GM21529 (cell line): ENCODE measurements around the gene RNF11.
A peak's percentile ranks its signal among the peaks of the same experiment; 100 is the strongest.

Experiments
- ATAC-seq: cut with Tn5 transposase; IDR thresholded peaks from one replicate; pipeline ENCODE4 v1.9.1; 2021; ENCODE audit not compliant: unreplicated experiment

The RNF11 gene

DNA sequence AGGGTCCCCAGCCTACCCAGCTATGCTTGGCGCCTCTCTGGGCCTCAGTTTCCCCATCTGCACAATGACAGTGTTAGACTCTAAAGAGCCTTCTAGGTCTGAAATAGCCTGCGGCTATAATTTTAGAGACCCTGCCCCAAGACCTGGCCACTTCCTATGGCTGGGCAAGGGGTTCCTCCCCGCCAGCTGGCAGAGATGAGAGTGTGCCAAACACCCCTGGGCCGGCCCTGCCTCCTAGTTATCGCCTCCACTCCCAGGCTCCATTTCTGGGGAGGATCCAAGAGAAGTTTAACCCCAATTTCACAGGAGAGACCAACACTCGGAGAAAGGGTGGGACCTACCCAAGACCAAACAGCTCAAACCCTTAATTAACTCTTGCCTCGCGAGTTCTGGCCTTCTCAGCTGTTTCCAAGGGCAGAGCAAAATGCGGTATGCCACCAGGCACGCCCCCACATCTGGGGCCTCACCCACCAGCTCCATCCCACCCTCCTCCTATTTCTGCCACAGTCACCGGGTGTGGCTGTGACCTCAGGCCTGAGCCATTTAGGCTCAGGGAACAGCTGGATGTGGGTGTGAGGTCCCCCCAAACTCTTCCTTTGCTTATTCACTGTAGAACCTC lies 58.6 kb downstream of the RNF11 start:
- ATAC-seq = no peak

DNA sequence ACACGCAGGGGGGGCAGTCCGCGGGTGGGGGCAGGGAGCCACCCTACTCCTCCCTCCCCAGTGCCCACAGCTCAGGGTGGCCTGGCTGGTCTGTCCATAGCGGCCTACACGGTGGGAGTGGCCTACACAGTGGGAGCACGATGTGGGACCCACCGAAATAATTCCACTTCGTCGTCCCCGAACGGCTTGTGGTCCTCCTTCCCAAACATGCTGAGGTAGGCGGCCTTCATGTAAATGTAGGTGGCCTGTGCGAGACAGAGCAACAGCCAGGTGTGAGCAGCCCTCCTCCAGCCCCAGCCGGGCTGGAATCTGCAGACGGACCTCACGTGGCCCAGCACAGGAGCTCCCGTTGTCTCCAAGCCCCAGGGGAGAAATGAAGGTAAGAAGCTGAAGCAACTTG lies 59.9 kb downstream of the RNF11 start:
- ATAC-seq = no peak

DNA sequence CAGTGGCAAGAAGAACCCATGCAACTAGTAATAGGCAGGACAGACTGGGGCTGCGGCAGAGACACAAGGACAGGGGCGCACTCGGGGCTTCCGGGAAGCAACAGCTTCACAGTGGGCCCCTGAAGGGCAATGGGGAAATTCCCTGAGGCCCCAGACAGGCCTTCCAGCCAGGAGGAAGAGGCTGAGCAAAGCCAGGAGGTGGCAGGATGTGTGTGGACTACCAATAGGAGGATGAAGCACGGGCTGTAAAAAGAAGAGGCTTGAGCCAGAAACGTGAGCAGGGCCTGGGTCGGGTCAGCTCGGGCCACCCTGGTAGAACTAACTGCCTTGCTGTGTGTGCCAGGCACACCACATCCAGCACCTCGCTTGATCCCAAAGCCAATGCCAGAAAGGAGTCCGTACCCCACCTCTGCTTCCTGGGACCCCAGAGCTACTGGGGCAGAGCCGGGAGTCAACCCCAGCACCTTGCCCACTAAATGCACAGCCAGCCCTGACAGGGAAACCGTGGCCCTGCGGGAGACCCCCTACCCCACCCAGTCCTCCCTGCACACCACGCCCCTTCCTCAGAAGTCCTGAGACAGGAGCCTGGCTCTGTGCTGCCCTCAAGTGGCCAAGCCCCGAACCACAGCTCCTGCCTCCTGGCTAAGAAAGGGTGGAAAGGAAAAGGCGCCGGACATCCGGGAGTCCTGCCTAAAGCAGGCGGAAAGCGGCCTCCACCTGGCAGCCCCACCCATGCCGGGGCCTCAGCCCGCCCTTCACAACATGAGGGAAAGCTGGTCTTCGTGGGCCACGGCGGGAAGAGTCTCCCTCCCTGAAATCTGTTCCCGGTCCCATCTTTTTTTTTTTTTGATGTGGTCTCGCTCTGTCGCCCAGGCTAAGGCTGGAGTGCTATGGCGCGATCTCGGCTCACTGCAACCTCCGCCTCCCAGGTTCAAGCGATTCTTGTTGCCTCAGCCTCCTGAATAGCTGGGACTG lies 60.6 kb downstream of the RNF11 start:
- ATAC-seq = peak; percentile 68

DNA sequence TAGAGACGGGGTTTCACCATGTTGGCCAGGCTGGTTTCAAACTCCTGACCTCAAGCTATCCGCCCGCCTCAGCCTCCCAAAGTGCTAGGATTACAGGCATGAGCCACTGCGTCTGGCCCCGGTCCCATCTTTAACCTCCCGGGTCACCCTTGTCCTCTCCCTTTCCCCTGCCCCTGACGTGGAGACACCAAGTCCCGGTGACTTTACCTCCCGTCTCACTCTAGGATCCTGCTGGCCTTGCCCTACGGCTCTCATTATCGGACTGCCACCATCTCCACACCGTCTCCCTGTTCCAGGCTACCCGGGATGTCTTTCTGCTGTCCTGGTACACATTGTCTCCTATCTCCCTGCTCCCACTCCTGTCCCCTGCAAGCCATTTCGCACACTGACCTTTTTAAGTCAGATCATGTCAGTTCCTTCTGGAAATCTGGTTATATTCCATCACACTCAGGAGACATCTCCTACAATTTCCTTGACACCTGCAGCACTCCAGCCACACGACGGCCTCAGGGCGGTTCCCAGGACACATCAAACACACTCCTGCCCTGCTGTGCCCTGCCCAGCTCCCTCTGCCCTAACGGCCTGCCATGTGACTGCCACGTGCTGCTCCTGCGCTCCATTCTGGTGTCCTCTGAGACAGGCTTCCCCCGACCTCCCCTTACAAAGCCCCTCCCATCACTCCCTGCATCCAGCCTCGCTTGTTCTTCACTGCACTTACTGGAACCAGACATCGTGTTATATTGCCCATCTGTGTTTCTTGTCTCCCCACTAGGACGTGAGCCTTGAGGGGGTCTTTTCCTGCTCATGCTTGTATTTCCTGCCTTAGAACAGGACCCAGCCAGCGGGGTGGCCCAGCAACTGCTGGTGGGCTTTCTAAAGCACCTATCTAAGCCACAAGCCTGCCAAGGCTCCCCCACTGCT lies 61.6 kb downstream of the RNF11 start:
- ATAC-seq = no peak

DNA sequence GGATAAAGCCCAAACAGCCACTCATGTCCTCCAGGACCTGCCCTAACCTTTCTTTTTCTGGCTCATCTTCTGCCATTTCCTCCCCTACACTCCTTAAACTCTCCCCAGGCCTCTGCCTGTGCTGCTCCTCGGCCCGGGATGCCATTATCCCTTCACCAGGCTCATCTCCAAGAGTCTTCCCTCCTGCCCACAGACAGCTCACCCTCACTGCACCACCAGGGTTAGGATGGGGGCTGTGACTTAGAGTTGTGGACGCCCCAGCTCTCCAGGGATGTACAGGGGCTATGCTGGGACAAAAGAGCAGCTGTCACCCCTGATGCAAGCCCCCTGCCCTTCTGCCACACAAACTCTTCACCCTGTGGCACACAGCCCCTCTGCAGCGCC lies 62.2 kb downstream of the RNF11 start:
- no peak for ATAC-seq

DNA sequence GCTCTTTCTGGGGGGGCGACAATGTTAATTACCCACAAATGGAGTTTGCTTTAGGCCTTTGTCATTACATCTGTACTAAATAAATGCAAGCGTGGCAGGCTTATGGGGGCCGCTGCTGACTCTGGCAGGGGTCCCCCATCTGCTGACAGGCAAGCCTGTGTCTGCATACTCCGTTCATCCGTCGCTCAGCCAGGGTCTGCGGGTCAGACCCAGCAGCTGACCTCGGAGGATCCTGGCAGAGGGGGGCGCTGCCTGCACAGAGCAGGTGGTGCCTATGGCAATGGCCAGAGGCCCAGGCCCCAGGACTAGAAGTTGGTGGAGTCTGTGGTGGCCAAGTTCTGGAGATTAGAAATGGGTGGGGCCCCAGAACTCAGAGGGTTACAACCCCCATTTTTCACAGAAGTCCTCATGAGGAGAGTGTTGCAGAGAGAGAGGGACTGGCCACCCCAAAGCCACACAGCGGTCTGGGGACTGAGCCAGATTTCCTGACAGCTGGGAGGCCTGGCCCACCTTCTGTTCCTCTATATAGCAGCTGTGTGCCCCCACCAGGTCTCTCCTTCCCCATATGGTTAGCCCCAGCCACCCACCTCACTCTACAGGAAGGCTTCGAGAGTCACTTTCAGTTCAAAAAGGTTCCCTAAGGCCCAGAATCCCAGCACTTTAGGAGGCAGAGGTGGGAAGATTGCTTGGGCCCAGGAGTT lies 63.3 kb downstream of the RNF11 start:
- no peak for ATAC-seq

DNA sequence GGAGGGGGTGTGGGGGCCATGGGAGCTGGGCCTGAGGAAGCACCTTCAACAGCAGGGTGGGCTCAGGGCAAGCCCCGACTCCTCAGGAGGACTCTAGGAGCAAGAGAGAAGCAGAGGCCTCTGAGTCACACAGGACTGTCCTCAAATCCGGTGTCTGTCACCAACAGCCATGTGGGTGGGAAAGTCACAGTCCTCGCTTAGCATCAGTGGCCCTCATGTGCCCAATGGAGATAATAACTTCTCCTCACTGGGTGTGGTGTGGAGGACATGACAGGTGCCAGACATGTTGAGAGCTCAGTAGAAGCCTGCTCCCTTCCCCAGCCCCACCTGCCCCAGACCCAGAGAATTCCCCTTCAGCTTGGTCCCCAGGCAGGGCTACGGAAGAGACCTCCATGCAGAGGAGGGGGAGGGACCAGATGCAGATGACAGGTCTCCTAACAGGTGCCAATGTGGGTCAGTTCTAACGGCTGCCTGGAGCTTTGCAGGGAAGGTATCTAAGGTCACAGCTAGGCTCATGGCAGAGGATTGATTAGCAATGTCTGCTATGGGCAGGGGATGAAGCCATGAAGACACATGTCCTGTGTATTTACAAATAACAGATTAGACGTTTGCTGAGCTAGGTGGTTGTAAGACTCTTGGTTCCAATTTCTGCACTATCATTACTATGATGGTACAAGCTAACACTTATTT lies 64.1 kb downstream of the RNF11 start:
- ATAC-seq = no peak

DNA sequence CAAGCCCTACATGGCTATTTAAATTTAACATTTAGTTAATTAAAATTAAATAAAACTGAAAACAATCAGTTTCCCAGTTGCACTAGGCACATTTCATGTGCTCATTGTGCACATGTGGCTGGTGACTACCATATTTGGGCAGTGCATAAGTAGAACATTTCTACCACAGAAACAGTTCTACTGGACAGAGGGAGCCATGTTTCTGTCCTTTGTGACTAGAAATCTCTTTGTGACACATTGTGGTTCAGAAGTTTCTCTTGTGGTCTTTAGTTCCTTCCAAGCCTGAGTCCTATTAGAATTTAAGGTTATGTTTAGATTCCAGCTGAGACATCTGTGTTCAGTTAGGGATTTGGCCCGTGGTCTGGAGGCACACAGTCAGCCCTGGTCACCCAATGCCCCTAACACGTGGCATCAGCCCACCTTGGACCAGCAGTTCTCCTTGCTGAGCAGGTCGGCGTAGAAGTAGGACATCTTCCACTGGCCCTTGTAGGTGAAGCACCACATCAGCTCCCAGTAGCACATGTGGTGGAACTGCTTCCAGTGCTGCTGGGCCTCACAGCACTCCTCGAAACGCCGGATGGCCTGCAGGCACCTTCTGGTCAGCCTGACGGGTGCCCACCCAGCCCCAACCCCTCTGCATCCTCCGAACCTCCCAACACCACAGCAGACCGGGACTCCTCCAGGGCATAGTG lies 65.2 kb downstream of the RNF11 start:
- ATAC-seq = no peak

DNA sequence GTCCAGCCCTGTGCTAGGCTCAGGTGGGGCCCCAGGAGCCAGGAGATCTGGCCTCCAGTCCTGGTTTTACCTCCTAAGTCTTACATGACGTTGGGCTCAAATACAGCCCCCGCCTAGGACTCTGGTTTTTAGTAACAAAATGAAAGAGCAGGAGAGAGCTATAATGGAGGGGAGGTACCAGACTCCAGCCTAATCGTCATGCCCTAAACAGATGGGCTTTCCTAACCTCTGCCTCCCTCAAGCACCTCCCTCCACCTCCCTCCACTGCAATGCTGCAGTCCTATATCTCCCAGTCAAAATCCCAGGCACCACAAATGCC lies 65.7 kb downstream of the RNF11 start:
- no peak for ATAC-seq

DNA sequence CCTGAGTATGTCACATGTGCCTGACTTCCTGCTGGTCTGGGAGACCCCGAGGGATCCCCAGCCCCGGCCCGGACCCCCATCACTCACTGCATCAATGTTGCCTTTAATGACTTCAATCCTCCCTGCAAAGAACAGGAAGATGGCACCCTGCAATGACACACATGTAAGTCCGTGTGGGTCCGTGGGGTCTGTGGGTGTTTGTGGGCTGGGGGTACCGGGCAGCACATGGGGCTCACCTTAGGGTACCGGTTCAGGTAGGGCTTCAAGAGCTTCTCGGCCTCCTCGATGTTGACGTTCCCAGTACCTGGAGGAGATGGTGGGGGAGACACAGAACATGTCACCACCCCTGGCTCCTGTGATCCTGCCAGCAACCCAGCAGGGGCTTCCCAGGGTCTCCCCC lies 66.2 kb downstream of the RNF11 start:
- no peak for ATAC-seq

DNA sequence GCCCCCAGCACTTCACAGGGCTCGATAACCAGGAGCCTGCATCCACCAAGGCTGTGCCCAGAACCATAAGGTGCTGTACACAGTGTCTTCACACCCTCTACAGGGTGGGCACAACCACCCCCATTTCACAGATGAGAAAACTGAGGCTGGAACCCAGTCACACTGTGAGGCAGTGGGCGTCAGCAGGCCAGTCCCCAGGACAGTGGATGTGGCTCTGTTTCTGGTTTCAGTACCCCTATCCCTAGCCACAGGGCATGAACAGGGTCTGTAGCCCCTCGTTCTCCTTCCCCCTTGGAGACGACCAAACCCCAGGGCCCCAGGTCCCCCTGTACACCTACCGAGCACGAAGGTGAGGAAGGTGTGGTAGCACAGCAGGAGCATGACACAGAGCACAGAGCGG lies 66.7 kb downstream of the RNF11 start:
- ATAC-seq = no peak

DNA sequence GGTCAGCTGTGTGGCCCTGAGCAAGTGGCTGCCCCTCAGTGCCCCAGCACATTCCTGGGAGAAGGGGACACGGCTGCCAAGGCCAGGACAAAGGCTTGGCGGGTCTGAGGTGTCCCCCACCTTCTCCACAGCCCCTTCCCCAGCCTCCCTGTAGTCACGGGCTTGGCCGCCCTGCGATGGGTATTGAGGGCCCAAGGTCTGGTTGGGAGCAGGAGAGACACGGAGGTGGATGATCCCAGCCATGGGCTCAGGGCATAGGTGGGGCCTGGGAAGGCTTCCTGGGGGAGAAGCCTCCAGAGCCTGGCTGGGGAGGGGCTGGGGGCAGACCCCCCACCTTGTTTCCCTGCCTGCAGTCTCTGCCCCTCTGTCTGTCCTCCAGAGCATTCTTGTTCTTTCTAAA lies 67.2 kb downstream of the RNF11 start:
- ATAC-seq = no peak

DNA sequence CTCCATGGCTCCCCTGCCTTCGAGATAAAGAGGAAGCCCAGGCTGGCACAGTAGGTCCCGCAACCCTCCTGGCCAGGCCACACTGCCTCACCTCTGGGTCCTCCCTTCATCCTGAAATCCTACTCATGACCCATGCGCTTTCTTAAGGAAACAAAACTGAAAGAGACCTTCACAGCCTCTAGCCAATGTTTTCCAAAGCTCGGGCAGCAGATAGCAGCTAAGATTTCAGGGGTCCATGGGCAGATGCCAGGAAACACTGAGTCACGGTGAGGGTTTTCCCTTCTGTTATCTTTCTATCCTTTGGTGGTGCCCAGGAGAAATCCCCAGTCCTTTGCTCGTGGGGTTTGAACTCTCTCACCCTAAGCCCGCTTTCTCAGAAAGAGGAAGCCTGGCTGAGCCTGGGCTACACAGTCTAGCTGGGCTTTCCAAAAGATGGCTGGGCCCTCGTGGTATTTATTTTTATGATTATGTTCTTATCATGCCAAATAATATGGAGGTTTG lies 67.7 kb downstream of the RNF11 start:
- ATAC-seq = no peak

DNA sequence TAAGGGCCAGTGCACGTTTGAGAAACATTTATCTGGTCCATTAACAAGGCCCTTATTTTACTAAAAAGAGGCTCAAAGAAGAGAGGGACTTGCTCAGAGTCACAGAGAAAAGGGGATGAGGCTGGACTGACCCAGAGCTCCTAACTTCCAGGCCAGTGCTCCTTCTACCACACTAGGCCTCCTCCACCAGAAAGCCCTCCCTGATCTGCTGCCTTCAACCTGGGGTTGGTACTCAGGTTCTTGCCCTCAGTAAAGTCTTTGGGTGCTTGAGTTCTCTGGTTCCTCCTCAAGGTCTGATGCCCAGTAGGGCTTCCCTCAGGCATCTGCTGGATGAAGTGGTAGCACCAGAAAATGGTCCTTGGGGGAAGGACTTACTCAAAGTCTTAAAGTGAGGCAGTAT lies 68.3 kb downstream of the RNF11 start:
- ATAC-seq = no peak

DNA sequence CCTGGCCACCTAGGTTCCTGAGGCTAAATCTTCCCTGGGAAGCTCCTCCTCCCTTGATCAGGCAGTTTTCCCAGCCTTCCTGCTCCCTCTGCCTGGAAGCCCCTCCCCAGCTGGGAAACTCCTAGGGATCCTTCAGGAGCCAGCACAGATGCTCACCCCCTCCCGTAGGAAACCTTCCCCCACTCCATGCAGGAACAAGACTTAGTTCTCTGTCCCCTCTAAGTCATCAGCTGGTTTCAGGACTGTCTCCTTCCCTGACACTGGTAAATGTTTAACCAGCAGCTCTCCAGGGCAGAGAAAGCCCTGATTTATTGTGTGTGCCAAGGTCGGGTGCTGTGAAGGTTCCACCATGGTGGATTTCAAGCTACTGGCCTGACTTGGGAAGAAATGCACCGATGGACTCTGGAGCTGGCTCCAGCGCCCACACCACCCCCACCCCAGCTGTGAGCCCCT lies 69.3 kb downstream of the RNF11 start:
- no peak for ATAC-seq

DNA sequence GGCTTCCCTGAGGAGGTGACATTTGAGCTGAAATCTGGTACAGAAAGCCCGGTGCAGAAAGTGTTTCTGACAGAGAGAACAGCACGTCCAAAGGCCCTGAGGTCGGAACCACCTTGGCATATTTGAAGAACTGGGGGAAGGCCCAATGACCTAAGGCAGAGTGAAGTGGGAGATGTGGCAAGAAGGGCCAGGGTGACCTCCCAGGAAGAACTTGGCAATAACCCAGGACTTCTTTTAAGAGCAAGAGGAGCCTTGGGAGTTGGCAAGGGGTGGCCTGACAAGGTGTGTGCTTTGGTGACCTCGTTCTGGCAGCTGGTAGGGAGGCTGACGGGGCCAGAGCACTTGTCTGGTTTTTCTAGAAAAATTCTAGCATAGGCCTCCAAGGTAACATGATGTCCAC lies 70.9 kb downstream of the RNF11 start:
- ATAC-seq = no peak

DNA sequence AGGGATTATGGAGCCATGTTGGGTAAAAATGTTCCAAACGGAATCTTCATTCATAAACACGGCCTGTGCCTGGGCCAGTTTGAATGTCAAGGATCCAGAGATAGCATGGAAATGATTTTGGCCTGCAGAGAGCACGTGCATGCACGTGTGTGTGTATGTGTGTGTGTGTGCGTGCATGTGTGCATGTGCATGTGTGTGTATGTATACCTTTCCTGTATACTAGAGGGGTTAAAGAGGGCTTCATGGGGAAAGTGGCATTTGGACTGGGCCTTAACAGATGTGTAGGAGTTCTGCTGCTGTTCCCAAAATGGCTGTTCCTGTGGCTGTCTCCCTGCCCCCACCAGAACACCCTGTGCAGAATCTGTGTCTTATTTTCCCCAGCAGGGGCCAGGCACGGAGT lies 72.6 kb downstream of the RNF11 start:
- no peak for ATAC-seq

DNA sequence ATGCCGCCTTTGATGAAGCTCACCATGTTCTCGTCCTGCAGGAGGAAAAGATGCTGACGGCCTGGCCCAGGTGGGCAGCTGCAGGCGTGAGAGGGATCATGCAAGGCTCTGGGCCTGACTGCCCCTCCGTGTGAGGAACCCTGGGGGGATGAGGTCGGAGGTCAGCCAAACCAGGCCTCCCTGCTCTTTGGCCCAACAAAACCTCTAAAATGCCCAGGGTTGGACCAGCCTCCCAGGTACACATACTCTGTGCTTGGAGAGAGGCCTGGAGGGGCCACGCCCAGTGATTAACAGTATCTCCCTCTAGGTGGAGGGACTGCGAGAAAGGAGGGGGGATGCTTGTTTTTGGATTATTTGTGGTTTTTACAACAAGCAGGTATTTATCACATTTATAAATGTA lies 73.2 kb downstream of the RNF11 start:
- no peak for ATAC-seq

DNA sequence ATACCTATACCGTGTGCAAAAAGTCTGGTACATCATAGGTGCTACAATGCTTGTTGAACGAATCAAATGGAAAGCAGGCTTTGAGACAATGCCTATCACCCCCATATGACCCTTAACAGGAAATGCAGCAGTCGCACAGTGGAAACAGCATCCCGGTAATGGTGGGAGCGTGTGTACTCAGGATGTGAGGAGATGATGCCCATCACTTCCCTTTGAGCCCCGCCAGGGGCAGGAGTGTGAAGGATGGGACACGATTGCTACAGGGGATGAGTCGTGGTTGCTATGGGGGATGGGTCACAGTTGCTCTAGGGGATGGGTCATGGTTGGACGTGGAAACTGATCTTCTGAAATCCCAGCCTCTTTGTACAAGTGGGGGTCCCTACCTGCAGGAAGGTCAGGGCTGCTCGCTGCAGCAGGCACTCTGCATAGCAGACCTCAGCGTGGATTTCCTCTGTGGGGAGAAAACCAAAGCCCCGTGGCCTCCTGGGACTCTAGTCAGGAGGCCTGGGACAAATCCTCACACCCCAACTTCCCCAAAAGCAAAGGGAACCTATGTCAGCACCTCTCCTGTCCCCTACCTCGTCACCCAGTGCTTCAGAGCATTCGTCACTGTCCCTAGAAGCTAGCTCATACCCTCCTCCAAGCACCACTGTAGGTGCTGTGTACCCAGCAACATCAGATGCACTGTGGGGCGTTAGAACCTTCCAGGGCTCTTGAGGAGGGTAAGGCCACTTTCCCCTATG lies 75.0 kb downstream of the RNF11 start:
- ATAC-seq = no peak
